Ishikawa (cell line): ENCODE measurements around the gene AIPL1.

Source experiments
- CEBPB ChIP-seq: IDR thresholded peaks from 2 replicates; pipeline ENCODE4 v1.6.1; 2012
- CREB1 ChIP-seq: IDR thresholded peaks from 2 replicates; pipeline ENCODE4 v1.6.1; 2012; ENCODE audit warnings: low read depth
- EGR1 ChIP-seq: IDR thresholded peaks from 2 replicates; pipeline ENCODE4 v1.6.1; 2012
- EP300 ChIP-seq: IDR thresholded peaks from 2 replicates; pipeline ENCODE4 v1.6.1; 2012; ENCODE audit warnings: borderline replicate concordance
- FOXM1 ChIP-seq: IDR thresholded peaks from 2 replicates; pipeline ENCODE4 v1.6.1; 2012; ENCODE audit warnings: low read depth, borderline replicate concordance
- MAX ChIP-seq: IDR thresholded peaks from 2 replicates; pipeline ENCODE4 v1.6.1; 2012
- RAD21 ChIP-seq: IDR thresholded peaks from 2 replicates; pipeline ENCODE4 v1.6.1; 2012; ENCODE audit warnings: low read depth
- REST ChIP-seq: IDR thresholded peaks from 2 replicates; pipeline ENCODE4 v1.6.1; 2012; ENCODE audit warnings: low read depth, mild to moderate bottlenecking
- TAF1 ChIP-seq: IDR thresholded peaks from 2 replicates; pipeline ENCODE4 v1.6.1; 2012; ENCODE audit warnings: low read depth, mild to moderate bottlenecking
- TCF12 ChIP-seq: IDR thresholded peaks from 2 replicates; pipeline ENCODE4 v1.6.1; 2012; ENCODE audit warnings: low read depth
- TEAD4 ChIP-seq: IDR thresholded peaks from 2 replicates; pipeline ENCODE4 v1.6.1; 2012
- YY1 ChIP-seq: IDR thresholded peaks from 2 replicates; pipeline ENCODE4 v1.6.1; 2012; ENCODE audit warnings: low read depth

GRCh38 chr17:6442775-6443174 lies 7.9 kb upstream of the AIPL1 start:
- TF ChIP-seq MAX (no peak), TCF12 (no peak), CREB1 (no peak), CEBPB (no peak), YY1 (no peak), FOXM1 (no peak), EP300 (no peak), EGR1 (no peak), REST (no peak), RAD21 (no peak), TAF1 (no peak), TEAD4 (no peak)
